HepG2 (cell line): ENCODE measurements around the gene PPCDC. TPM values are rescaled to one million over a fixed set of nuclear protein-coding genes. Genes with fewer than 3 reads are reported as not detected.
A peak's percentile ranks its signal among the peaks of the same experiment; 100 is the strongest.

Source experiments
- CBX5 ChIP-seq: sonication (generic); formaldehyde crosslinking; IDR thresholded peaks from 2 replicates; pipeline ENCODE4 v1.4.0; 2020; ENCODE audit warnings: missing genetic modification reagents, borderline replicate concordance
- CHD2 ChIP-seq: IDR thresholded peaks from 2 replicates; pipeline ENCODE4 v1.6.1; 2011; ENCODE audit warnings: low read depth, low read length, improper control_type of control experiment
- E2F1 ChIP-seq: sonication (generic); formaldehyde crosslinking; IDR thresholded peaks from 2 replicates; pipeline ENCODE4 v1.5.0; 2020; ENCODE audit warnings: missing genetic modification reagents
- FLYWCH1 ChIP-seq: sonication (generic); formaldehyde crosslinking; IDR thresholded peaks from 2 replicates; pipeline ENCODE4 v1.8.1; 2023; ENCODE audit warnings: mild to moderate bottlenecking, missing genetic modification reagents
- FOXA3 ChIP-seq: IDR thresholded peaks from 2 replicates; pipeline ENCODE4 v1.6.1; 2016; ENCODE audit warnings: missing genetic modification reagents, missing compliant biosample characterization
- GATAD1 ChIP-seq: IDR thresholded peaks from 2 replicates; pipeline ENCODE4 v1.6.1; 2016; ENCODE audit warnings: missing genetic modification reagents, missing compliant biosample characterization
- HMGXB4 ChIP-seq, 2 experiments: sonication (generic) in 1 of 2; formaldehyde crosslinking in 1 of 2; IDR thresholded peaks; 2 replicates each; pipeline versions ENCODE4 v1.4.0 to v1.6.1; 2018 to 2020; ENCODE audit warnings: missing genetic modification reagents in 2 of 2, borderline replicate concordance in 1 of 2, low read depth in 1 of 2, mild to moderate bottlenecking in 1 of 2, missing biosample characterization in 1 of 2
- HOXA5 ChIP-seq: sonication (generic); formaldehyde crosslinking; IDR thresholded peaks from 2 replicates; pipeline ENCODE4 v1.4.0; 2020; ENCODE audit warnings: missing genetic modification reagents
- KLF16 ChIP-seq, 2 experiments: sonication (generic) in 1 of 2; formaldehyde crosslinking in 1 of 2; IDR thresholded peaks; 2 replicates each; pipeline versions ENCODE4 v1.6.1 to v1.8.0; 2016 to 2023; ENCODE audit warnings: missing genetic modification reagents in 2 of 2, missing compliant biosample characterization in 1 of 2
- KLF9 ChIP-seq: IDR thresholded peaks from 2 replicates; pipeline ENCODE4 v1.6.1; 2016; ENCODE audit warnings: low read depth
- MIXL1 ChIP-seq: IDR thresholded peaks from 2 replicates; pipeline ENCODE4 v1.6.1; 2016
- MYC ChIP-seq: sonication (generic); formaldehyde crosslinking; IDR thresholded peaks from 2 replicates; pipeline ENCODE4 v1.9.0; 2021; ENCODE audit warnings: missing genetic modification reagents, borderline replicate concordance
- NR1H2 ChIP-seq: sonication (generic); formaldehyde crosslinking; IDR thresholded peaks from 2 replicates; pipeline ENCODE4 v1.8.1; 2022; ENCODE audit warnings: low read depth, missing genetic modification reagents, borderline replicate concordance
- PATZ1 ChIP-seq: sonication (generic); formaldehyde crosslinking; IDR thresholded peaks from 2 replicates; pipeline ENCODE4 v1.4.0; 2020; ENCODE audit warnings: missing genetic modification reagents
- REL ChIP-seq: sonication (generic); formaldehyde crosslinking; conservative IDR thresholded peaks from 2 replicates; pipeline ENCODE4 v1.8.0; 2022; ENCODE audit warnings: mild to moderate bottlenecking, missing genetic modification reagents, moderate library complexity
- SIX1 ChIP-seq: sonication (generic); formaldehyde crosslinking; IDR thresholded peaks from 2 replicates; pipeline ENCODE4 v1.4.0; 2020; ENCODE audit warnings: missing genetic modification reagents, borderline replicate concordance
- TEAD3 ChIP-seq: optimal IDR thresholded peaks from 2 replicates; pipeline ENCODE3; 2016; ENCODE audit warnings: borderline replicate concordance
- TFDP2 ChIP-seq: sonication (generic); formaldehyde crosslinking; IDR thresholded peaks from 2 replicates; pipeline ENCODE4 v1.4.0; 2020; ENCODE audit warnings: missing genetic modification reagents
- ZMYM2 ChIP-seq: sonication (generic); formaldehyde crosslinking; IDR thresholded peaks from 2 replicates; pipeline ENCODE4 v1.8.0; 2022; ENCODE audit warnings: mild to moderate bottlenecking, missing genetic modification reagents
- ZNF17 ChIP-seq: sonication (generic); formaldehyde crosslinking; IDR thresholded peaks from 2 replicates; pipeline ENCODE4 v1.5.0; 2020; ENCODE audit warnings: mild to moderate bottlenecking, missing genetic modification reagents
- ZNF343 ChIP-seq: sonication (generic); formaldehyde crosslinking; IDR thresholded peaks from 2 replicates; pipeline ENCODE4 v1.4.0; 2020; ENCODE audit warnings: mild to moderate bottlenecking, missing genetic modification reagents
- ZNF749 ChIP-seq: sonication (generic); formaldehyde crosslinking; IDR thresholded peaks from 2 replicates; pipeline ENCODE4 v1.8.0; 2022; ENCODE audit warnings: mild to moderate bottlenecking, missing genetic modification reagents, moderate library complexity, borderline replicate concordance
- ZNF781 ChIP-seq: sonication (generic); formaldehyde crosslinking; IDR thresholded peaks from 2 replicates; pipeline ENCODE4 v1.5.1; 2020; ENCODE audit warnings: borderline replicate concordance, mild to moderate bottlenecking, missing genetic modification reagents; ENCODE audit errors: not compliant biosample characterization
- polyA plus RNA-seq, 8 experiments: library from polyadenylated mRNA; depleted of rRNA in 3 of 8; stranded (reverse) in 7 of 8; unstranded in 1 of 8; fragments of >200 nt; fragmentation: Illumina TruSeq in 4 of 8; extraction: Trizol in 4 of 8; gene quantifications; 2 replicates each; pipeline versions ENCODE4 v1.2.1 to v1.2.3, GENCODE V29; 2011 to 2016; ENCODE audit warnings: low read depth in 4 of 8, missing spikeins in 1 of 8, mixed read lengths in 1 of 8; ENCODE audit not compliant: insufficient read depth in 1 of 8
- total RNA-seq, 5 experiments: library from RNA; depleted of rRNA; stranded (reverse); fragments of >200 nt; fragmentation: Illumina TruSeq; extraction: Trizol; gene quantifications; 2 replicates each; pipeline ENCODE4 v1.2.3, GENCODE V29; 2016; ENCODE audit warnings: low read depth in 1 of 5

Gene PPCDC
- total and polyA plus RNA-seq, 2 of the 13 experiments (the other 11 are each of a cell fraction or from before 2014, with no cell fraction given) = 12.3 to 12.8 TPM

GRCh38 chr15:75029378-75030022, 6.1 kb downstream of the PPCDC start (continued):
- 0 out of 2 replicates have a peak, but pooled peaks have one; percentile 34 for TF ChIP-seq CBX5
- no peak for TF ChIP-seq REL
- no peak for TF ChIP-seq ZNF343
- TF ChIP-seq E2F1 (CRISPR knock-in tag) = no peak
- 0 out of 2 replicates have a peak, but pooled peaks have one; percentile 42 for TF ChIP-seq GATAD1
- peak; percentile 27 for TF ChIP-seq TEAD3 (CRISPR knock-in tag)
- TF ChIP-seq HMGXB4 (CRISPR knock-in tag; IDR thresholded peaks at IDR 0.05; ENCODE audit: borderline replicate concordance in 1 of 2, low read depth in 1 of 2) = peak in 1 of 2 experiments; percentile 35; a peak in 1 of 4 replicates
- TF ChIP-seq TFDP2 = peak; percentile 38; the same call in 1 of the 2 replicates
- TF ChIP-seq NR1H2 = no peak
- 0 out of 2 replicates have a peak, but pooled peaks have one; percentile 31 for TF ChIP-seq HOXA5 (CRISPR knock-in tag)
- TF ChIP-seq MIXL1 = 0 out of 2 replicates have a peak, but pooled peaks have one; percentile 18
- TF ChIP-seq CHD2 = no peak
- TF ChIP-seq ZMYM2 (CRISPR knock-in tag) = no peak
- peak; percentile 17; the same call in 1 of the 2 replicates for TF ChIP-seq FOXA3 (CRISPR knock-in tag)
- no peak for TF ChIP-seq FLYWCH1 (CRISPR knock-in tag)
- no peak for TF ChIP-seq ZNF781 (CRISPR knock-in tag)
- TF ChIP-seq KLF16 (CRISPR knock-in tag; IDR thresholded peaks at IDR 0.05) = 0 out of 4 replicates have a peak, but pooled peaks of 1 of the 2 experiments have one; percentile 34
- peak; percentile 78; the same call in 1 of the 2 replicates for TF ChIP-seq ZNF17 (CRISPR knock-in tag)
- no peak for TF ChIP-seq ZNF749 (CRISPR knock-in tag)
- TF ChIP-seq PATZ1 (CRISPR knock-in tag) = peak; percentile 45; the same call in 1 of the 2 replicates
- no peak for TF ChIP-seq KLF9
- TF ChIP-seq SIX1 (CRISPR knock-in tag) = no peak
- peak; percentile 77 for TF ChIP-seq MYC (CRISPR knock-in tag)
